Mammary epithelial cell (primary cell): Measurements from ENCODE around the gene TAS1R1.

Source experiments
- CTCF ChIP-seq, 2 donors: IDR thresholded peaks in 1 of 2; conservative IDR thresholded peaks in 1 of 2; 2 replicates each; pipeline ENCODE4 v1.5.1; 2011 to 2012; ENCODE audit warnings: inconsistent platforms in 2 of 2, low read length in 2 of 2, mild to moderate bottlenecking in 2 of 2, control low read depth in 1 of 2, low read depth in 1 of 2; ENCODE audit not compliant: insufficient read depth in 1 of 2; ENCODE audit errors: extremely low read depth in 1 of 2
- EZH2 ChIP-seq: IDR thresholded peaks from 2 replicates; pipeline ENCODE4 v1.6.1; 2012; ENCODE audit warnings: low read length, inconsistent platforms, borderline replicate concordance

GRCh38 chr1:6578624-6579373 is 23.7 kb downstream of the TAS1R1 start:
- TF ChIP-seq CTCF (conservative IDR thresholded peaks at IDR 0.05 in 1 of 2, IDR thresholded peaks at IDR 0.05 in 1 of 2; ENCODE audit: extremely low read depth in 1 of 2, insufficient read depth in 1 of 2, low read depth in 1 of 2, low read length in 2 of 2): no peak
- TF ChIP-seq EZH2: no peak
